Measurements from ENCODE around the gene AP2A1.

AP2A1 gene

GRCh38 chr19:49800771-49801170 is 34.0 kb downstream of the AP2A1 start:
- no peaks in the 10 kb centered on the region for H3K9me3 ChIP-seq (ENCODE audit: insufficient read depth, low read length)
- H3K9me2 ChIP-seq (replicated peaks; ENCODE audit: insufficient read depth, low read length): no peaks in the 10 kb centered on the region
- H2AFZ ChIP-seq (ENCODE audit: low read depth, low read length, severe bottlenecking): no peak overlapping the region
- no peak overlapping the region for H3K9ac ChIP-seq (ENCODE audit: low read length)
- H3K79me2 ChIP-seq (ENCODE audit: insufficient read depth, low read length): no peaks in the 10 kb centered on the region
- no peak for TF ChIP-seq CTCF (IDR thresholded peaks at IDR 0.05; ENCODE audit: insufficient read depth, low read length, poor library complexity, severe bottlenecking)
- no peak for TF ChIP-seq EZH2phosphoT487 (conservative IDR thresholded peaks at IDR 0.05; ENCODE audit: low read length)
- H3K27ac ChIP-seq (ENCODE audit: low read depth, low read length): no peak overlapping the region
- no peak overlapping the region for H3K4me3 ChIP-seq (ENCODE audit: insufficient read depth, low read length, poor library complexity, severe bottlenecking)
- H3K36me3 ChIP-seq (ENCODE audit: low read length): no peaks in the 10 kb centered on the region
- no peak overlapping the region for H3K4me2 ChIP-seq (ENCODE audit: low read depth, low read length, poor library complexity, severe bottlenecking)
- H4K20me1 ChIP-seq (ENCODE audit: low read depth, low read length): no peaks in the 10 kb centered on the region
- no peaks in the 10 kb centered on the region for H3K27me3 ChIP-seq (ENCODE audit: low read length)
- H3F3A ChIP-seq (ENCODE audit: insufficient read depth): no peaks in the 10 kb centered on the region

- Histone ChIP-seq H3K4me2 (ENCODE audit: low read depth, low read length, poor library complexity, severe bottlenecking) (no peak overlapping the region), H3K79me2 (ENCODE audit: insufficient read depth, low read length) (no peaks in the 10 kb centered on the region), H3K4me3 (ENCODE audit: insufficient read depth, low read length, poor library complexity, severe bottlenecking) (no peak overlapping the region), H3K9ac (ENCODE audit: low read length) (no peak overlapping the region), H3K36me3 (ENCODE audit: low read length) (no peaks in the 10 kb centered on the region), H3K27ac (ENCODE audit: low read depth, low read length) (no peak overlapping the region), H3K9me3 (ENCODE audit: insufficient read depth, low read length) (no peaks in the 10 kb centered on the region), H3F3A (ENCODE audit: insufficient read depth) (no peaks in the 10 kb centered on the region), H3K27me3 (ENCODE audit: low read length) (no peaks in the 10 kb centered on the region), H2AFZ (ENCODE audit: low read depth, low read length, severe bottlenecking) (no peak overlapping the region), H4K20me1 (ENCODE audit: low read depth, low read length) (no peaks in the 10 kb centered on the region), H3K9me2 (replicated peaks; ENCODE audit: insufficient read depth, low read length) (no peaks in the 10 kb centered on the region)
- TF ChIP-seq CTCF (IDR thresholded peaks at IDR 0.05; ENCODE audit: insufficient read depth, low read length, poor library complexity, severe bottlenecking) (no peak), EZH2phosphoT487 (conservative IDR thresholded peaks at IDR 0.05; ENCODE audit: low read length) (no peak)
Measured at GRCh38 chr19:49801401-49801888, 34.6 kb downstream of the AP2A1 start.

- no peak overlapping the region for H2AFZ ChIP-seq (ENCODE audit: low read depth, low read length, severe bottlenecking)
- H3K9me2 ChIP-seq (replicated peaks; ENCODE audit: insufficient read depth, low read length): no peaks in the 10 kb centered on the region
- H3K4me2 ChIP-seq (ENCODE audit: low read depth, low read length, poor library complexity, severe bottlenecking): no peak overlapping the region
- no peak overlapping the region for H3K27ac ChIP-seq (ENCODE audit: low read depth, low read length)
- no peak overlapping the region for H3K9ac ChIP-seq (ENCODE audit: low read length)
- H3K9me3 ChIP-seq (ENCODE audit: insufficient read depth, low read length): no peaks in the 10 kb centered on the region
- no peaks in the 10 kb centered on the region for H3K27me3 ChIP-seq (ENCODE audit: low read length)
- H3K4me3 ChIP-seq (ENCODE audit: insufficient read depth, low read length, poor library complexity, severe bottlenecking): no peak overlapping the region
- no peaks in the 10 kb centered on the region for H3F3A ChIP-seq (ENCODE audit: insufficient read depth)
- TF ChIP-seq CTCF (IDR thresholded peaks at IDR 0.05; ENCODE audit: insufficient read depth, low read length, poor library complexity, severe bottlenecking) (no peak), EZH2phosphoT487 (conservative IDR thresholded peaks at IDR 0.05; ENCODE audit: low read length) (no peak)
- H3K79me2 ChIP-seq (ENCODE audit: insufficient read depth, low read length): no peaks in the 10 kb centered on the region
- H3K36me3 ChIP-seq (ENCODE audit: low read length): no peaks in the 10 kb centered on the region
- no peaks in the 10 kb centered on the region for H4K20me1 ChIP-seq (ENCODE audit: low read depth, low read length)
Measured at GRCh38 chr19:49801966-49802661, 35.3 kb downstream of the AP2A1 start.

Data from SU-DHL-6 (cell line).